ENCODE results near the gene FBL.

GRCh38 chr19:39797083-39797482 is 49.1 kb downstream of the FBL start:
- no peak for TF ChIP-seq SIN3A (IDR thresholded peaks at IDR 0.05; ENCODE audit: borderline replicate concordance, insufficient read depth, low read depth, low read length)
- no peak for TF ChIP-seq TCF7L2 (IDR thresholded peaks at IDR 0.05; ENCODE audit: low read depth, low read length)
- TF ChIP-seq REST (IDR thresholded peaks at IDR 0.05; ENCODE audit: insufficient read depth in 1 of 2, low read depth in 2 of 2, low read length in 1 of 2): no peak
- TF ChIP-seq, protein P1, sequence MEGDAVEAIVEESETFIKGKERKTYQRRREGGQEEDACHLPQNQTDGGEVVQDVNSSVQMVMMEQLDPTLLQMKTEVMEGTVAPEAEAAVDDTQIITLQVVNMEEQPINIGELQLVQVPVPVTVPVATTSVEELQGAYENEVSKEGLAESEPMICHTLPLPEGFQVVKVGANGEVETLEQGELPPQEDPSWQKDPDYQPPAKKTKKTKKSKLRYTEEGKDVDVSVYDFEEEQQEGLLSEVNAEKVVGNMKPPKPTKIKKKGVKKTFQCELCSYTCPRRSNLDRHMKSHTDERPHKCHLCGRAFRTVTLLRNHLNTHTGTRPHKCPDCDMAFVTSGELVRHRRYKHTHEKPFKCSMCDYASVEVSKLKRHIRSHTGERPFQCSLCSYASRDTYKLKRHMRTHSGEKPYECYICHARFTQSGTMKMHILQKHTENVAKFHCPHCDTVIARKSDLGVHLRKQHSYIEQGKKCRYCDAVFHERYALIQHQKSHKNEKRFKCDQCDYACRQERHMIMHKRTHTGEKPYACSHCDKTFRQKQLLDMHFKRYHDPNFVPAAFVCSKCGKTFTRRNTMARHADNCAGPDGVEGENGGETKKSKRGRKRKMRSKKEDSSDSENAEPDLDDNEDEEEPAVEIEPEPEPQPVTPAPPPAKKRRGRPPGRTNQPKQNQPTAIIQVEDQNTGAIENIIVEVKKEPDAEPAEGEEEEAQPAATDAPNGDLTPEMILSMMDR (IDR thresholded peaks at IDR 0.05): no peak
- TF ChIP-seq POLR2AphosphoS5 (IDR thresholded peaks at IDR 0.05; ENCODE audit: low read depth, low read length): no peak

Measured in Panc1 (cell line).